ENCODE measurements around the gene LPCAT1.

The LPCAT1 gene

DNA sequence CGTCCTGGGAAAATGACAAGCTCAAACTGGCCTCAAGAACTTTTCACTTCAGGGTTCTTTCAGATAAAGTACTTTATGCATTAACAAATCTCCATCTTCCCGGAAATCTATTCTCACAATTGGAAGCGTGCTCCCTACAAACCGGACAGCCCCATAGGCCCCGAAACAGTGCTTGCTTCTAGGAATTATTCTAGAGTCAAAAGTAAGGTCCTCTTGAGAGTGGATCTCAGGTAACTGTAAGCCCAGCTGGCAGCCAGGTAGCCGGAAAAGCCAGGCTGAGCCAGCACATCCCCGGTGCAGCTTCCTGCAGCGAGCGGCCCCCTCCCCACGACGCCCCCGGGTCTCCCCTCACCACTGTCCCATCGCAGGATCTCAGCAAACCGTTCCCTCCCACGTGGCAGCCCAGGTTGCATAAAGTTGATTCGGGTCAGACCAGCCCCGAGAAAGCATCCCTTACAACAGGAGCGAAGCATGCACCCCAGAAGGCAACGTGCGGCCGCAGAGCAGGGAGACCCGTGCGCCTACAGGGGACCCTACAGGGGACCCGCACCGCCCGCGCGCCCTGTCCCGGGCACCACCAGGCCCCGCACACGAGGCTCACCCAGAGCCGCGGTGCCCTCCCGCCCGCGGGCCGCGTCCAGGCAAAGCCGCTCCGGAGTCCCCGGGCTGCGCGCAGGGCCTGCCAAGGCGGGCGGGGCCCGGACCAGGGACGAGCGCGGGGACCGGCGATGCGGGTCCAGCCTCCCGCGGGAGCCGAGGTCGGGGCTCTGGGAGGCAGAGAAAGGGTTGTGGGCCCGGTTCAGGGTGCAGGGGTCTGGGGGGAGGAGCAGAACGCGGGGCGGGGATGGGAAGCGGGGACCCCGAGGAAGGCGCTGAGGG is 920 bp downstream of the LPCAT1 start:
- peak overlapping the region; percentile 1 for H3K4ac ChIP-seq (ENCODE audit: low read depth, low read length)
- no peak overlapping the region for H4K5ac ChIP-seq (ENCODE audit: low read length)
- H3K9ac ChIP-seq (ENCODE audit: low read length): peak overlapping the region; percentile 60
- no peak overlapping the region for H2AK5ac ChIP-seq (ENCODE audit: low read length)
- peak overlapping the region; percentile 75 for H3K56ac ChIP-seq (ENCODE audit: low read length)
- H2BK120ac ChIP-seq (ENCODE audit: low read depth, low read length): peak overlapping the region; percentile 47
- peak overlapping the region; percentile 84 for H3K4me3 ChIP-seq (ENCODE audit: low read length)
- H3K23ac ChIP-seq (ENCODE audit: low read length): peak overlapping the region; percentile 85
- H3K27ac ChIP-seq (ENCODE audit: low read depth, low read length): no peak overlapping the region
- H3K79me2 ChIP-seq (ENCODE audit: control insufficient read depth, insufficient read depth, low read length): peaks cover 51% of the 10 kb centered on the region
- peaks cover 6% of the 10 kb centered on the region for H3K4me1 ChIP-seq (ENCODE audit: control insufficient read depth, low read depth, low read length)
- DNase-seq: peak; percentile 29
- H3K36me3 ChIP-seq (ENCODE audit: control insufficient read depth, insufficient read depth, low read length): peaks cover 4% of the 10 kb centered on the region
- H2BK15ac ChIP-seq (replicated peaks; ENCODE audit: low read depth): no peak overlapping the region
- peak overlapping the region; percentile 77 for H3K18ac ChIP-seq (ENCODE audit: low read length)
- no peak overlapping the region for H4K8ac ChIP-seq (ENCODE audit: low read depth, low read length)
- peak overlapping the region; percentile 71 for H3K4me2 ChIP-seq (ENCODE audit: low read length)
- no CpG with 5 or more reads among the region's 63 CpGs for WGBS (ENCODE audit: extremely low coverage, insufficient coverage, low lambda C conversion rate)
- H2BK5ac ChIP-seq (ENCODE audit: low read length): no peak overlapping the region
- H3K79me1 ChIP-seq (ENCODE audit: low read length): peaks cover 11% of the 10 kb centered on the region
- H3K27me3 ChIP-seq (ENCODE audit: insufficient read depth, low read length, poor library complexity): no peaks in the 10 kb centered on the region

DNA sequence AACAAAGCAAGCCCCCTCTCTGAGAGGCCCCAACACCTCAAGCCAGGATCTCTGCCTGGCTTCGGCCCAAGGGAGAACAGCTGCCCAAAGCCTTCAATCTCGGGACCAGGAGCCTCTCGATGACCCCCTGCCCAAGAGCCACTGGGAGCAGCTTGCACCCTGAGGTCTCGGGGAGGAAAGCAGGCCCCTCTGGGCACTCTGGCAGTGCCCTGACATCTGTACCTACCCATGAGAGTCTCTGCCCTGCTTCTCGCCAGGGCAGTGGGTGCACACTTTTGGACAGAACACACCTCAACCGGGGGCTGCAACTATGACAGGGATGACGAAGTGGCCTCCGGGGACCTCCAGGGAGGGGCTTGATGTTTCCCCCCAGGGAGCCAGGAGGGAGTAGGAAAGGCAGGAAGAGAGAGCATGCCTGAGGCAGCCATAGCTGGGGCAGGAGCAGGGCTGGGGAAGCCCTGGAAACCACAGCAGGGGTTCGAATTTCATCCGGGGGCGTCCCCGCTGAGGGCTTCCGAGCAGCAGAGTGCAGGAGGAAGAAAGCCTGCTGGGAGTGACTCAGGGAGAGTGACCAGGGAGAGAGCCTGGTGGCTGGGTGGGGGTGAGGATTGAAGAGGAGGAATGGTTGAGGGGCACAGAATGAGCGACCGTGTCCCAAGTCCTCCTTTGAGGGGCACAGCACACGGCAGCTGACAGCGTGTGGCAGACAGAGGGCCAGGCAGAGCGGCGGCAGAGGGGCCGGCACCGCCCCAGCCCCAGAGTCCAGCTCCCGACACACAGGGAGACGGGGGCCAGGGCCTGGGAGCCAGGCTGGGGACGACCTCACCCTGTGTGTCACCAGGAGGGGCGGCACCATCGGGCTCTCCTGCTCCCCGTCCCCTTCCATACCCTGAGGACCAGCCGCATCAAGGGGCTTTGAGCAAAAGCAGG is 1.8 kb downstream of the LPCAT1 start:
- H2BK15ac ChIP-seq (replicated peaks; ENCODE audit: low read depth): no peak overlapping the region
- H3K23ac ChIP-seq (ENCODE audit: low read length): peak overlapping the region; percentile 85
- peak overlapping the region; percentile 22 for H3K18ac ChIP-seq (ENCODE audit: low read length)
- peak; percentile 66 for DNase-seq
- peak overlapping the region; percentile 71 for H3K4me2 ChIP-seq (ENCODE audit: low read length)
- WGBS (ENCODE audit: extremely low coverage, insufficient coverage, low lambda C conversion rate): no CpG with 5 or more reads among the region's 28 CpGs
- H2AK5ac ChIP-seq (ENCODE audit: low read length): no peak overlapping the region
- no peak overlapping the region for H3K27ac ChIP-seq (ENCODE audit: low read depth, low read length)
- no peak overlapping the region for H4K8ac ChIP-seq (ENCODE audit: low read depth, low read length)
- H4K5ac ChIP-seq (ENCODE audit: low read length): no peak overlapping the region
- no peak overlapping the region for H2BK120ac ChIP-seq (ENCODE audit: low read depth, low read length)
- H2BK5ac ChIP-seq (ENCODE audit: low read length): peak overlapping the region; percentile 35
- H3K79me2 ChIP-seq (ENCODE audit: control insufficient read depth, insufficient read depth, low read length): peaks cover 56% of the 10 kb centered on the region
- peak overlapping the region; percentile 84 for H3K4me3 ChIP-seq (ENCODE audit: low read length)
- peak overlapping the region; percentile 75 for H3K56ac ChIP-seq (ENCODE audit: low read length)
- peaks cover 6% of the 10 kb centered on the region for H3K4me1 ChIP-seq (ENCODE audit: control insufficient read depth, low read depth, low read length)
- H3K4ac ChIP-seq (ENCODE audit: low read depth, low read length): no peak overlapping the region
- peaks cover 4% of the 10 kb centered on the region for H3K36me3 ChIP-seq (ENCODE audit: control insufficient read depth, insufficient read depth, low read length)
- H3K27me3 ChIP-seq (ENCODE audit: insufficient read depth, low read length, poor library complexity): no peaks in the 10 kb centered on the region
- peak overlapping the region; percentile 60 for H3K9ac ChIP-seq (ENCODE audit: low read length)
- peaks cover 11% of the 10 kb centered on the region for H3K79me1 ChIP-seq (ENCODE audit: low read length)

DNA sequence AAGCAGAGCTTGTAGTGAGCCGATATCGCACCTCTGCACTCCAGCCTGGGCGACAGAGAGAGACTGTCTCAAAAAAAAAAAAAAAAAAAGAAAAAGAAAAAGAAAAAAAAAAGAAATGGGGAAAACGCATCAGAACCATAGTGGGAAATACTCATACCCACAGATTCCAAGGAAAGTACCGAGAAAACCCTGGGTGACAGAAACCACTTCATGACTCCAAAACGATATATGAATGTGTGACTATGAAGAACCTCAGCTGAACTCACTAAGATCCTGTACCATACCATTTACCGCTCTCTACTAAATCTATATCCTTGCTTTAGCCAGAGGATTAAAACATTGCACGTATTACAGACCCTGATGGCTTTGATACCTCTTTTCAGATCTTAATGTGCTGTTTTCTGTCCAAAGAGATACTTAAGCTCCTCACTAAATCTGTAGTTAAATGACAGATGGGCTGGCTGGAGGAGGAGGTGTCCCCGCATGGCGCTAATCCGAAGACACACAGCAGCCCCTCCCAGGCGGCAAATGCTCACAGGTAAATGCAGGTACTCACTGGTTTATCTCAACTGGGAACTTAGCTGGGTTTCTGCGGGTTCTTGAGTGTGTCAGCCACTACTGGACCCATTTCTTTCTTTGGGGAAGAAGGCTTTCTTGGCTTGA is 2.8 kb downstream of the LPCAT1 start:
- Histone ChIP-seq H3K4me2 (ENCODE audit: low read length) (no peak overlapping the region), H3K9ac (ENCODE audit: low read length) (peak overlapping the region; percentile 60), H2BK120ac (ENCODE audit: low read depth, low read length) (no peak overlapping the region), H3K23ac (ENCODE audit: low read length) (no peak overlapping the region), H3K4me3 (ENCODE audit: low read length) (no peak overlapping the region), H4K5ac (ENCODE audit: low read length) (no peak overlapping the region), H3K18ac (ENCODE audit: low read length) (no peak overlapping the region), H3K56ac (ENCODE audit: low read length) (no peak overlapping the region), H2AK5ac (ENCODE audit: low read length) (no peak overlapping the region), H2BK15ac (replicated peaks; ENCODE audit: low read depth) (no peak overlapping the region), H3K27ac (ENCODE audit: low read depth, low read length) (no peak overlapping the region), H2BK5ac (ENCODE audit: low read length) (no peak overlapping the region), H3K4me1 (ENCODE audit: control insufficient read depth, low read depth, low read length) (peaks cover 9% of the 10 kb centered on the region), H3K79me1 (ENCODE audit: low read length) (peaks cover 14% of the 10 kb centered on the region), H3K79me2 (ENCODE audit: control insufficient read depth, insufficient read depth, low read length) (peaks cover 64% of the 10 kb centered on the region), H3K4ac (ENCODE audit: low read depth, low read length) (no peak overlapping the region), H4K8ac (ENCODE audit: low read depth, low read length) (no peak overlapping the region), H3K36me3 (ENCODE audit: control insufficient read depth, insufficient read depth, low read length) (peaks cover 4% of the 10 kb centered on the region), H3K27me3 (ENCODE audit: insufficient read depth, low read length, poor library complexity) (no peaks in the 10 kb centered on the region)
- WGBS (ENCODE audit: extremely low coverage, insufficient coverage, low lambda C conversion rate): no CpG with 5 or more reads among the region's 13 CpGs
- no peak for DNase-seq

DNA sequence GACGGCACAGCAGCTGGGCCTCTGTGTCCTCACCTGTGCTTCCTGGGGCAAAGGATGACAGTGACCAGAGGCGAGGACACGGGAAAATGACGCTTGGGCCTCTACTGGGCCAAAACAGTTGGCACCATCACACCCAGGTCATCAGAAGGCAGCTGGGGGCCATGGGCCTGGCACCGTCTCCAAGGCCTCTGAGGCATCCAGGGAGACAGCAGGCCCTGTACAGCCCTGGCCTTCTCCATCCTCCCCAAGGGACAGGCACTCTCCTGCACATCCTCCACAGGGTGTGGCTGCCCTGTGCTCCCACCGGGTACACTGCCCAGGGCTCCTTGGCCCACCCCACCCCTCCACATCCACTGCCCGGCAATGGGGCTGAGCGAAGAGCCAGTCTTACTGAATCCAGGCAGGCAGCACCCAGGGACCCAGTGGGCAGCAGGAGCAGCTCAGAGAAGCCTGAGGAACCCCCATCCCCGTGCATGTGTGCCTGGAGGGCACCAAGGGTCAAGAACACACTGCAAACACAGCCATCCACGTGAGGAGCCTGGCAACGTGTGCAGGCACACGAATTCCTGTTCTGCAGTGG is 4.0 kb downstream of the LPCAT1 start:
- no peak overlapping the region for H2AK5ac ChIP-seq (ENCODE audit: low read length)
- H3K36me3 ChIP-seq (ENCODE audit: control insufficient read depth, insufficient read depth, low read length): peaks cover 4% of the 10 kb centered on the region
- H3K56ac ChIP-seq (ENCODE audit: low read length): no peak overlapping the region
- no peak overlapping the region for H3K18ac ChIP-seq (ENCODE audit: low read length)
- no peak overlapping the region for H3K9ac ChIP-seq (ENCODE audit: low read length)
- WGBS (ENCODE audit: extremely low coverage, insufficient coverage, low lambda C conversion rate): no CpG with 5 or more reads among the region's 12 CpGs
- no peak overlapping the region for H4K5ac ChIP-seq (ENCODE audit: low read length)
- no peaks in the 10 kb centered on the region for H3K27me3 ChIP-seq (ENCODE audit: insufficient read depth, low read length, poor library complexity)
- no peak overlapping the region for H3K27ac ChIP-seq (ENCODE audit: low read depth, low read length)
- H2BK5ac ChIP-seq (ENCODE audit: low read length): no peak overlapping the region
- H2BK120ac ChIP-seq (ENCODE audit: low read depth, low read length): no peak overlapping the region
- peaks cover 66% of the 10 kb centered on the region for H3K79me2 ChIP-seq (ENCODE audit: control insufficient read depth, insufficient read depth, low read length)
- H3K4me1 ChIP-seq (ENCODE audit: control insufficient read depth, low read depth, low read length): peaks cover 12% of the 10 kb centered on the region
- H4K8ac ChIP-seq (ENCODE audit: low read depth, low read length): no peak overlapping the region
- H3K23ac ChIP-seq (ENCODE audit: low read length): no peak overlapping the region
- DNase-seq: no peak
- no peak overlapping the region for H3K4ac ChIP-seq (ENCODE audit: low read depth, low read length)
- no peak overlapping the region for H3K4me3 ChIP-seq (ENCODE audit: low read length)
- no peak overlapping the region for H3K4me2 ChIP-seq (ENCODE audit: low read length)
- peaks cover 17% of the 10 kb centered on the region for H3K79me1 ChIP-seq (ENCODE audit: low read length)
- H2BK15ac ChIP-seq (replicated peaks; ENCODE audit: low read depth): no peak overlapping the region

DNA sequence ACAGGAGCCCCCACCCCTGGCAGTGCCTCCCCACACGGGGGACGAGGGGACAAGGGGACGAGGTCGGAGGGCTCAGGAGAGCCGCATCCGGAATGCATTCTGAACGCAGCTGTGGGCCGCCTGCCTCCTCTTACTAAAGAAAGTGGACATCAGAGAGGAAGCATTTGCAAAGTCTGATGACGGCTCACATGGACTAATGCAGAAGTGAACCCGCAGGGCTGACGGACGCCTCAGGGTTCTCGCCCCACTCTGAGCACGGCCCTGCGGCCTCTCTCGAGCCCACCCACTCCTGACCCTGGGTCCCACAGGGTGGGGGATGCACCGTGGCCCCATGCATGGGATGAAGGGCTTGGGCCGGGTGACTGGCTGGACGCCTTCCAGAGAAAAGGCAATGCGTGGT is 5.9 kb downstream of the LPCAT1 start:
- Histone ChIP-seq H3K4ac (ENCODE audit: low read depth, low read length) (no peak overlapping the region), H3K23ac (ENCODE audit: low read length) (no peak overlapping the region), H3K36me3 (ENCODE audit: control insufficient read depth, insufficient read depth, low read length) (peaks cover 4% of the 10 kb centered on the region), H3K4me3 (ENCODE audit: low read length) (no peak overlapping the region), H3K9ac (ENCODE audit: low read length) (no peak overlapping the region), H3K79me1 (ENCODE audit: low read length) (peaks cover 20% of the 10 kb centered on the region), H3K4me2 (ENCODE audit: low read length) (no peak overlapping the region), H3K79me2 (ENCODE audit: control insufficient read depth, insufficient read depth, low read length) (peaks cover 78% of the 10 kb centered on the region), H3K18ac (ENCODE audit: low read length) (no peak overlapping the region), H2BK15ac (replicated peaks; ENCODE audit: low read depth) (no peak overlapping the region), H3K27me3 (ENCODE audit: insufficient read depth, low read length, poor library complexity) (no peaks in the 10 kb centered on the region), H3K56ac (ENCODE audit: low read length) (no peak overlapping the region), H2BK120ac (ENCODE audit: low read depth, low read length) (no peak overlapping the region), H3K27ac (ENCODE audit: low read depth, low read length) (no peak overlapping the region), H2BK5ac (ENCODE audit: low read length) (no peak overlapping the region), H4K8ac (ENCODE audit: low read depth, low read length) (no peak overlapping the region), H4K5ac (ENCODE audit: low read length) (no peak overlapping the region), H3K4me1 (ENCODE audit: control insufficient read depth, low read depth, low read length) (peaks cover 12% of the 10 kb centered on the region), H2AK5ac (ENCODE audit: low read length) (no peak overlapping the region)
- no peak for DNase-seq
- no CpG with 5 or more reads among the region's 20 CpGs for WGBS (ENCODE audit: extremely low coverage, insufficient coverage, low lambda C conversion rate)

All from mesendoderm (in vitro differentiated cells).